GM19468 (cell line): Measurements from ENCODE around the gene SAP30L.

ENCODE experiments used
- ATAC-seq: cut with Tn5 transposase; IDR thresholded peaks from one replicate; pipeline ENCODE4 v1.9.1; 2021; ENCODE audit warnings: mild to moderate bottlenecking, moderate library complexity, moderate number of reproducible peaks; ENCODE audit not compliant: unreplicated experiment; ENCODE audit errors: extremely low read depth

The SAP30L gene

GRCh38 chr5:154503698-154504039 is 57.9 kb downstream of the SAP30L start:
- ATAC-seq: no peak

- ATAC-seq: no peak
These were observed 59.8 kb downstream of the SAP30L start for GRCh38 chr5:154505567-154505966.

GRCh38 chr5:154506049-154506715 is 60.4 kb downstream of the SAP30L start:
- no peak for ATAC-seq

- ATAC-seq: no peak
These were observed 60.9 kb downstream of the SAP30L start for GRCh38 chr5:154506716-154507080.

GRCh38 chr5:154508114-154508513 is 62.3 kb downstream of the SAP30L start:
- ATAC-seq: no peak

- no peak for ATAC-seq
These were observed 64.2 kb downstream of the SAP30L start for GRCh38 chr5:154509784-154510555.
